Adrenal gland (tissue), 5 donors: ENCODE results near the gene ARHGAP19.

Source experiments
- POLR2A ChIP-seq, 2 donors: fragments of 450-650 bp; IDR thresholded peaks; one replicate each; pipeline ENCODE4 v1.6.1; 2017; ENCODE audit warnings: antibody characterized with exemption in 2 of 2, mild to moderate bottlenecking in 2 of 2, moderate library complexity in 1 of 2
- TF ChIP-seq, protein P1 (sequence below), 6 experiments: fragments of 450-650 bp in 4 of 6; fragments of 200-600 bp in 2 of 6; sonication (generic) in 1 of 6; IDR thresholded peaks; 1 replicate in 5 of 6; 2 replicates in 1 of 6; pipeline versions ENCODE4 v1.5.1 to v1.8.0; 2016 to 2021; ENCODE audit warnings: antibody characterized with exemption in 6 of 6, mild to moderate bottlenecking in 2 of 6, moderate library complexity in 1 of 6
- donor health status: DM: no; HTN: no; CAD: no.

DNA sequence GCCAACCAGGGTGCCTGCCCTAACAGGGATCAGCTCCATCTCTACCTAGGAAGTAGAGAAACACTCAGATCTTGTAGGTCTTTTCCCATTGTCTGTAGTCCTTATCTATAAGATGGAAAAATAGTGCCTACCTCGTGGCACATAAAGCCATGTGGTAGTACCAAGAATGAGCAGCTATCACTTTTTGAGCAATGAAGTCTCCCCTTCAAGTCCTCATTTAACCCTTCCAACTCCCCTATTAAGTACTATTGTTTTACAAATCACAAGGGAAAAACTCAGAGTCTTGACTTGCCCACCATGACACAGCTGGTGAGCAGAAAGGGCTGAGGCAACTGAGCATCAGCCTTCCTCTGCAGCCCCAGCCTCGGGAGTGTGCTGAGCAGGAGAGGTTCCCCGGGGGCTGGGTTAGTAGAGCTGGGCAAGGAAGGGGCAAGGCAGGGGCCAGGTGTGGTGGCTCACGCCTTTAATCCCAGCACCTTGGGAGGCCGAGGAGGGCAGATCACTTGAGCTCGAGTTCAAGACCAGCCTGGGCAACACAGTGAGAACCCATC, 38.8 kb upstream of the ARHGAP19 start:
- TF ChIP-seq, protein P1, sequence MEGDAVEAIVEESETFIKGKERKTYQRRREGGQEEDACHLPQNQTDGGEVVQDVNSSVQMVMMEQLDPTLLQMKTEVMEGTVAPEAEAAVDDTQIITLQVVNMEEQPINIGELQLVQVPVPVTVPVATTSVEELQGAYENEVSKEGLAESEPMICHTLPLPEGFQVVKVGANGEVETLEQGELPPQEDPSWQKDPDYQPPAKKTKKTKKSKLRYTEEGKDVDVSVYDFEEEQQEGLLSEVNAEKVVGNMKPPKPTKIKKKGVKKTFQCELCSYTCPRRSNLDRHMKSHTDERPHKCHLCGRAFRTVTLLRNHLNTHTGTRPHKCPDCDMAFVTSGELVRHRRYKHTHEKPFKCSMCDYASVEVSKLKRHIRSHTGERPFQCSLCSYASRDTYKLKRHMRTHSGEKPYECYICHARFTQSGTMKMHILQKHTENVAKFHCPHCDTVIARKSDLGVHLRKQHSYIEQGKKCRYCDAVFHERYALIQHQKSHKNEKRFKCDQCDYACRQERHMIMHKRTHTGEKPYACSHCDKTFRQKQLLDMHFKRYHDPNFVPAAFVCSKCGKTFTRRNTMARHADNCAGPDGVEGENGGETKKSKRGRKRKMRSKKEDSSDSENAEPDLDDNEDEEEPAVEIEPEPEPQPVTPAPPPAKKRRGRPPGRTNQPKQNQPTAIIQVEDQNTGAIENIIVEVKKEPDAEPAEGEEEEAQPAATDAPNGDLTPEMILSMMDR (IDR thresholded peaks at IDR 0.05), result no peak
- TF ChIP-seq POLR2A (IDR thresholded peaks at IDR 0.05), result no peak
